GM12891 (cell line): ENCODE results near the gene LANCL1. TPM values are rescaled to one million over a fixed set of nuclear protein-coding genes. Genes with fewer than 3 reads are reported as not detected.

Experiments used
- DNase-seq: peaks from one replicate; pipeline ENCODE4 v3.0.0; 2011; ENCODE audit warnings: low spot score; ENCODE audit not compliant: insufficient read length
- FAIRE-seq: peaks from 2 replicates; lab custom pipeline; 2011; peaks lifted over from hg19 to GRCh38; lab: Jason Lieb, UNC
- PAX5 ChIP-seq: IDR thresholded peaks from 2 replicates; pipeline ENCODE4 v1.6.1; 2011; ENCODE audit warnings: low read length, moderate library complexity, mild to moderate bottlenecking; ENCODE audit not compliant: insufficient read depth, severe bottlenecking
- POLR2A ChIP-seq: IDR thresholded peaks from 2 replicates; pipeline ENCODE4 v1.6.1; 2011; ENCODE audit warnings: low read depth, low read length, control low read depth
- POLR2AphosphoS5 ChIP-seq: IDR thresholded peaks from 2 replicates; pipeline ENCODE4 v1.6.1; 2011; ENCODE audit warnings: low read depth, low read length, control low read depth
- POU2F2 ChIP-seq: IDR thresholded peaks from 2 replicates; pipeline ENCODE4 v1.6.1; 2011; ENCODE audit warnings: low read depth, mild to moderate bottlenecking, control low read depth, low read length, moderate library complexity
- SPI1 ChIP-seq: IDR thresholded peaks from 2 replicates; pipeline ENCODE4 v1.6.1; 2011; ENCODE audit warnings: low read depth, low read length, control low read depth
- TAF1 ChIP-seq: IDR thresholded peaks from 2 replicates; pipeline ENCODE4 v1.6.1; 2011; ENCODE audit warnings: low read depth, low read length, control low read depth
- polyA plus RNA-seq: library from polyadenylated mRNA; unstranded; fragments of >200 nt; gene quantifications from one replicate; pipeline ENCODE4 v1.2.1, GENCODE V29; 2012; ENCODE audit warnings: low read depth, missing spikeins, inconsistent platforms; ENCODE audit not compliant: missing spikeins

Gene LANCL1, protein sequence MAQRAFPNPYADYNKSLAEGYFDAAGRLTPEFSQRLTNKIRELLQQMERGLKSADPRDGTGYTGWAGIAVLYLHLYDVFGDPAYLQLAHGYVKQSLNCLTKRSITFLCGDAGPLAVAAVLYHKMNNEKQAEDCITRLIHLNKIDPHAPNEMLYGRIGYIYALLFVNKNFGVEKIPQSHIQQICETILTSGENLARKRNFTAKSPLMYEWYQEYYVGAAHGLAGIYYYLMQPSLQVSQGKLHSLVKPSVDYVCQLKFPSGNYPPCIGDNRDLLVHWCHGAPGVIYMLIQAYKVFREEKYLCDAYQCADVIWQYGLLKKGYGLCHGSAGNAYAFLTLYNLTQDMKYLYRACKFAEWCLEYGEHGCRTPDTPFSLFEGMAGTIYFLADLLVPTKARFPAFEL
- 14.6 TPM for polyA plus RNA-seq

DNA sequence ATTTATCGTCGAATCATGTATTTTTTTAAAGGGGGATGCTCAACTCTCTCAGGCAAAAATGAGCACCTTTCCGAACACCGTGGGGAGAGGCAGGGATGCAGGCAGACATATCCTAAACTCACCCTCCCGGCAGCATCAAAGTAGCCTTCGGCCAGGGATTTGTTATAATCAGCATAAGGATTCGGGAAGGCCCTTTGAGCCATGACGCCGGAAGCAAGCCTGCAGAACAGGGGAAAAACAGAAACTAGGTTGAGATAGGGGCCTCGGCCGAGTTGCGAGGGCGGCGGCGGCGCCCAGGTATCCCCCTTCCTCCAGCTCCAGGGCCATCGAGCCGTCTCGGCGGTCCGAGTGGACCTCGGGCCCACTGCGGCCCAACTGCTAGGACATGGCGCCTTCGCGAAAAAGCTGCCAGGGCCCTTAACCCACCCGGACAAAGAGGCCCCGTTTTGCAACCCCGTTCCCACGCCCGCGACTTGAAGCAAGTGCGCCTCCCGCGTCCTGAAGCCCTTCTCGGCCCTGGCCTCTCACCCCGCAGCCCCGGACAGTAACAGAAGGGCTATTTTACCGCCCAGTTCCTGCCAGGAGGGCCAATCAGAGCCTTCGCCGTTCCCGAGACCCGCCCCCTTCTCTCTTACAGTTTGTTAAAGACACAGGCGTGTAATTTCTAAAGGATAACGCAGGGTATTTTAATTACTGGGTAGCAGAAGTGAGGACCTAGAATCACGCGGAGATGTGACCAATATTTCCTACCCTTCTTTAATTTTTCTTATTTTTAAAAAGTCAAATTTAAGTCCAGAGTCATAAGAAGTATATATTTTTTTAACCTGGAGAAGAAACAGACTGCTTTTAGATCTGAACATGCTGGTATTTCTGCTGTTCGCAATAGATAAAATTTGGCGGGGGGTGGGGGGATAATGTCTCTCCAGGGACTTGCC, at the start of gene LANCL1:
TSS of gene LANCL1 (minus strand) at position 566 of the 935 bp plus-strand sequence. CDS start at position 203, 363 bp downstream.
- peak; percentile 74 for DNase-seq
- peak; percentile 92 for FAIRE-seq
- TF ChIP-seq POLR2A: peak; percentile 68
- TF ChIP-seq SPI1: peak; percentile 34
- peak; percentile 38; the same call in 1 of the 2 replicates for TF ChIP-seq TAF1
- peak; percentile 72 for TF ChIP-seq POLR2AphosphoS5
- no peak for TF ChIP-seq PAX5
- TF ChIP-seq POU2F2: no peak

DNA sequence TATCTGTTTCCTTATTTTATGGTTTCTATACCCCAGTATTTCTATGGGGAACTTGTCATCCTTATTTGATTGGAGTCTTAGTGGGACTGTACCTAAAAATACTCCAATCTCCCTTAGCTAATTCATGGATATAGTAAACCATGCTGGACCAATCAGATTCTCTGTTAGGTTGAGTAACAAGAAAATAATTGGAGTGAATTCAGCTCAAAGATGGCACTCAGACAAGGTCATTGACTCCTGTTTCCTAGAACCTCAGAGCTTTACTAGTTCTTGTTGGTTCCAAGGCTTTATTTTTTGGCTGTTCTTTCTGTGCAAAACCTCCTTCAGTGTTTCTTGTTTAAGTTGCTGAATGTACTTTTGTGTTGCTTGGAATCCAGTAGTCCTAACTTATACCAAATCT, 48.0 kb upstream of the LANCL1 start:
- DNase-seq: no peak
- no peak for FAIRE-seq
- TF ChIP-seq POU2F2 (no peak), POLR2AphosphoS5 (no peak), TAF1 (no peak), POLR2A (no peak), SPI1 (no peak), PAX5 (no peak)

DNA sequence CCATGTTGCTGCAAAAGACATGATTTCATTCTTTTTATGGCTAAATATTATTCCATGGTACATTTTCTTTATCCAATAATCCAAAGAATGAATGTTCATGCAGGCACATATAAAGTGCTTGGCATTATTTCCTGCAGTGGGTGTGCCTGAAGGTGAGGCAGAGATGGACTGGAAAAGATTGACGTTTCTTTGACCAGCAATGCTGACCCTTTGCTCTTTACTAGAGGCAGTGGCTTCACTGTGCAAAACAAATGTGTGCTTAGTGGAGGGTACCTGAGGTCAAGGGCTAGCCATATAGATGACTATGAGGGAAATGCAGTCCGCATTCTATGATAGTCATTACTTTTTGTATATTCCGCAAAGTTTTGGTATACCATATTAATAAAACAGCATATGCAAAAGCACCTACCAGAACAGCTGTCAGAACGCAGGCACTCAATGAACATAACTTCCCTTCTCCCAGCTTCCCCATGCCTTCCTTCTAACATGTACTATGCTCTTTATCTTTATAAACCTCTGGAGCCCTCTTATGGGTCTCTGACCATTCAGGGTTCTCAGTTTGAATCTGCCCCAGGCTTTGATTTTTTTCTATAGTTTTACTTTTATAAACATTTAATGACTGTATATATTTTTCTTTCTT, 47.2 kb upstream of the LANCL1 start:
- no peak for FAIRE-seq
- TF ChIP-seq POLR2AphosphoS5 (no peak), SPI1 (no peak), POU2F2 (no peak), TAF1 (no peak), POLR2A (no peak), PAX5 (no peak)
- DNase-seq: no peak

DNA sequence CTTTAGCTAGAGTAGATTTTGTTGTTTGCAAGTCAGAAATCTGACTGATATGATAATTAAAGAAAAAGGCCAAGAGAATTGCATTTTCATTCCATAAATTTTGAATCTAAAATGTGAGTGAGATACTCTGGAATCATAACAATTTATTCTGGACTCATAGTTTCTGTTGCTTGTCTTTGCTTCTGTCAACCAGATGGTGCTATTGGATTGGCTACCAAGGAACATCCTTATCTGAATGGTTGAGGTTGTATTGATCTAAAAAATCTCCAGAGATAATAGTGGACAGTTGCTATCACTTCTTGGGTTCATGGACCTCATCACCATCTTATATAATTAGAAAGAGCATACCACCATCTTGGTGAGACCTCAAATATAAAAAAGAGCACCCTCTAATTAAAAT, 45.8 kb upstream of the LANCL1 start:
- TF ChIP-seq TAF1 (no peak), POLR2A (no peak), POLR2AphosphoS5 (no peak), PAX5 (no peak), SPI1 (no peak)
- FAIRE-seq (no peak), DNase-seq (no peak)

DNA sequence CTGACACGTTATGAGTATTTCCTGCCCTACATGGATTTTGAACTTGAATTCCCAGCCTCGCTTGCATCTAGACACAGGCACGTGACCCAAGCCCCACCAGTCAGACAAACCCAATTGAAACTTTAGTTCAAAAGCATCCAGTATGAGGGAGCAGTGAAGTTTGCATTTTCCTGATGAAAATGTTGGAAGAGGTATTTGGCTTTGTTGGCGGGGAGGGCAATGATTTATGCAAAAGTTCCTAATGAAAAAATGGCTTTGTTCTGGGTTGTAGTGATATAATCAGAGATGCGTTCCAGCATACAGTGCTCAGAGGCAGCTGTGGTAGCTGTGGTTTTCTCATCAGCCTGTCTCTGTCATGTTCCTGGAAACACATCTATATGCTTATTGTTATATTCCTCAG, 43.0 kb upstream of the LANCL1 start:
- TF ChIP-seq POU2F2 (no peak), TAF1 (no peak), SPI1 (no peak), POLR2AphosphoS5 (no peak), POLR2A (no peak), PAX5 (no peak)
- FAIRE-seq (no peak), DNase-seq (no peak)

DNA sequence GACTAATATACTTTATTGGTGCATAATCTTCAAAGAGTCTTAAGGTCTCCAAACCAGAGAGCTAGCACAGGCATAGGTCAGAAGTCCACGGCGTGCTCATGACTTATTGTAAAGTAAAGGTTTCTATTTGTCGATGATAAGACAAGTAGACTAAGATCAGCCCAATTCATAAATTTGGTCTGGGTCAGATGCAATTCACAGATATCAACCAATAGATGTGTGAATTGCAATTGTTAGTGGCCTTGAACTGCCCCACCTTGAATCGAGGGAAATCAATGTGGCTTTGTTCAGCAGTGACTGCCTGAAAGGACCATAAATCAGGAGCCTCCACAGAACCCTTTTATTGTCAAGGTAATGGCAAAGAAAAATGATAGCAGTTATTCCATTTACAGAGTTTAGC, 40.7 kb upstream of the LANCL1 start:
- FAIRE-seq (no peak), DNase-seq (no peak)
- no peak for TF ChIP-seq PAX5
- no peak for TF ChIP-seq POU2F2
- TF ChIP-seq TAF1: no peak
- no peak for TF ChIP-seq POLR2AphosphoS5
- TF ChIP-seq SPI1: no peak
- no peak for TF ChIP-seq POLR2A

DNA sequence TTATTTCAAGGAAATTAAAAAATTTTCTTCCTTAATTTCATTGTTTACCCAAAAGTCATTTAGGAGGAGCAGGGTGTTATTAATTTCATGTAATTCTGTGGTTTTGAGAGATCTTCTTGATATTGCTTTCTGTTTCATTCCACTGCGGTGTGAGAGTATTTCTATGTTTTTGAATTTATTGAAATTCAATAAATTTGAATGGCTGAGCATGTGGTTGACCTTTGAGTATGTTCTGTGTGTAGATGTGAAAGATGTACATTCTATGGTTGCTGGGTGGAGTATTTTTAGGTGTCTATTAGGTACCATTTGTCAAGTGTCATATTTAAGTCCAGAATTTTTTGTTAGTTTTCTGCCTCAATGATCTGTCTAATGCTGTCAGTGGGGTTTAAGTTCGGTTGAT, 39.4 kb upstream of the LANCL1 start:
- no peak for FAIRE-seq
- no peak for DNase-seq
- TF ChIP-seq POU2F2: no peak
- TF ChIP-seq POLR2A: no peak
- TF ChIP-seq TAF1: no peak

DNA sequence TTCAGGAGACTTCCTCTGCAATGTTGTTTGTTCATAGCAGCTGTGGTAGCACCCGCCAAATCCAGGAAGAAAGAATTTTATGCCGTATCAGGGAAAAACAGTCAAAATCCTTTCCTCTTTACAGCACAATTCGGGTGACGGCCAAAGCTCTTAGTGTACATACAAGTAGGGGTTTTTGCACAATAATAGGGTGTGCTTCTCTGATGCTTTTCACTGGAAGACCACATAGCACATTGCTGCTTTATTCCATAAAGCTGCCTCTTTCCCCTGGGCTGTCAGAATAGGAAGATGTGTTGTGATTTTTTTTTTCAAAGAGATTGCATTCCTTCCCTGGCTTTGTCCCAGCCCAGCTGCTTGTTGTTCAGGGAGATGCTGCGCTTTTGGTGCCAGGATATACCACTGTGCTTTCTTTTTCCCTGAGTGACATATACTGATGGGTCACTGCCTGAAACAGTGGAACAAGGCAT, 27.2 kb upstream of the LANCL1 start:
- FAIRE-seq: no peak
- TF ChIP-seq POLR2A (no peak), POU2F2 (no peak), PAX5 (no peak), TAF1 (no peak), SPI1 (no peak), POLR2AphosphoS5 (no peak)
- DNase-seq: no peak
